H9 (cell line): ENCODE measurements around the gene CUEDC2. TPM values are rescaled to one million over a fixed set of nuclear protein-coding genes. Genes with fewer than 3 reads are reported as not detected.

Experiments
- DNase-seq: peaks from one replicate; pipeline ENCODE4 v3.0.0-alpha.2; 2017
- H2AFZ ChIP-seq: one replicate; pipeline ENCODE4 v1.6.1; 2013; ENCODE audit warnings: mild to moderate bottlenecking, low read length, control low read depth, moderate library complexity
- H2AK5ac ChIP-seq: 2 replicates; pipeline ENCODE4 v1.6.1; 2013; ENCODE audit warnings: low read length, control low read depth, mixed read lengths; ENCODE audit not compliant: insufficient read length
- H2BK120ac ChIP-seq: one replicate; pipeline ENCODE4 v1.6.1; 2013; ENCODE audit warnings: low read depth, mild to moderate bottlenecking, low read length, control low read depth, inconsistent platforms; ENCODE audit not compliant: poor library complexity, severe bottlenecking
- H2BK12ac ChIP-seq: 2 replicates; pipeline ENCODE4 v1.6.1; 2013; ENCODE audit warnings: low read length, control low read depth, mixed read lengths, low read depth; ENCODE audit not compliant: insufficient read length
- H2BK15ac ChIP-seq: 2 replicates; pipeline ENCODE4 v1.6.1; 2013; ENCODE audit warnings: low read depth, low read length, control low read depth
- H2BK20ac ChIP-seq: one replicate; pipeline ENCODE4 v1.6.1; 2013; ENCODE audit warnings: low read depth, mild to moderate bottlenecking, low read length, control low read depth, inconsistent platforms; ENCODE audit not compliant: poor library complexity, severe bottlenecking
- H2BK5ac ChIP-seq: 2 replicates; pipeline ENCODE4 v1.6.1; 2013; ENCODE audit warnings: low read length, control low read depth, mixed read lengths; ENCODE audit not compliant: insufficient read length
- H3K14ac ChIP-seq: 2 replicates; pipeline ENCODE4 v1.6.1; 2013; ENCODE audit warnings: low read length, control low read depth; ENCODE audit not compliant: insufficient read depth
- H3K18ac ChIP-seq: 2 replicates; pipeline ENCODE4 v1.6.1; 2013; ENCODE audit warnings: low read depth, mild to moderate bottlenecking, mixed read lengths, low read length, control low read depth; ENCODE audit not compliant: insufficient read length
- H3K23ac ChIP-seq: 2 replicates; pipeline ENCODE4 v1.6.1; 2013; ENCODE audit warnings: low read length, control low read depth, mixed read lengths, low read depth; ENCODE audit not compliant: insufficient read length
- H3K23me2 ChIP-seq: 2 replicates; pipeline ENCODE4 v1.6.1; 2013; ENCODE audit warnings: low read depth, mild to moderate bottlenecking, mixed read lengths, low read length, control low read depth; ENCODE audit not compliant: insufficient read length, poor library complexity, severe bottlenecking
- H3K27ac ChIP-seq: 2 replicates; pipeline ENCODE4 v1.5.1; 2013; ENCODE audit warnings: low read length, control low read depth, mixed read lengths, low read depth; ENCODE audit not compliant: insufficient read length
- H3K27me3 ChIP-seq: 2 replicates; pipeline ENCODE4 v1.6.1; 2013; ENCODE audit warnings: low read length, control low read depth, inconsistent platforms; ENCODE audit not compliant: insufficient read depth
- H3K4ac ChIP-seq: 2 replicates; pipeline ENCODE4 v1.6.1; 2013; ENCODE audit warnings: low read depth, mild to moderate bottlenecking, control low read depth, inconsistent platforms, low read length, moderate library complexity
- H3K4me1 ChIP-seq: 2 replicates; pipeline ENCODE4 v1.6.1; 2013; ENCODE audit warnings: low read length, control low read depth, inconsistent platforms; ENCODE audit not compliant: insufficient read depth
- H3K4me2 ChIP-seq: 2 replicates; pipeline ENCODE4 v1.6.1; 2013; ENCODE audit warnings: low read length, control low read depth, mixed read lengths; ENCODE audit not compliant: insufficient read length, insufficient read depth
- H3K56ac ChIP-seq: 2 replicates; pipeline ENCODE4 v1.6.1; 2013; ENCODE audit warnings: low read depth, mild to moderate bottlenecking, mixed read lengths, low read length, control low read depth; ENCODE audit not compliant: insufficient read length
- H3K79me1 ChIP-seq: 2 replicates; pipeline ENCODE4 v1.6.1; 2013; ENCODE audit warnings: low read depth, mild to moderate bottlenecking, moderate library complexity, low read length, control low read depth, inconsistent platforms; ENCODE audit not compliant: insufficient read depth, poor library complexity, severe bottlenecking
- H3K79me2 ChIP-seq: 2 replicates; pipeline ENCODE4 v1.6.1; 2013; ENCODE audit warnings: low read length, control low read depth, inconsistent platforms; ENCODE audit not compliant: insufficient read depth
- H3K9ac ChIP-seq: 2 replicates; pipeline ENCODE4 v1.6.1; 2013; ENCODE audit warnings: low read length, control low read depth, mixed read lengths; ENCODE audit not compliant: insufficient read length; ENCODE audit errors: extremely low read depth
- H3K9me3 ChIP-seq: one replicate; pipeline ENCODE4 v1.6.1; 2013; ENCODE audit warnings: low read depth, low read length, inconsistent platforms; ENCODE audit not compliant: control insufficient read depth
- H3T11ph ChIP-seq: one replicate; pipeline ENCODE4 v1.6.1; 2013; ENCODE audit warnings: mild to moderate bottlenecking, low read length, control low read depth, inconsistent platforms
- H4K20me1 ChIP-seq: one replicate; pipeline ENCODE4 v1.6.1; 2013; ENCODE audit not compliant: control insufficient read depth, insufficient read length, insufficient read depth
- H4K5ac ChIP-seq: 2 replicates; pipeline ENCODE4 v1.6.1; 2013; ENCODE audit warnings: low read depth, mild to moderate bottlenecking, mixed read lengths, low read length, control low read depth; ENCODE audit not compliant: insufficient read length
- H4K8ac ChIP-seq: replicated peaks from 2 replicates; pipeline ENCODE4 v1.6.1; 2013; ENCODE audit warnings: low read length, control low read depth, mixed read lengths, low read depth; ENCODE audit not compliant: insufficient read length
- H4K91ac ChIP-seq: 2 replicates; pipeline ENCODE4 v1.6.1; 2013; ENCODE audit warnings: low read depth, mild to moderate bottlenecking, moderate library complexity, mixed read lengths, low read length, control low read depth; ENCODE audit not compliant: insufficient read length
- H3K27ac Mint-ChIP-seq, 3 experiments: 2 replicates in 2 of 3; 3 replicates in 1 of 3; pipeline ENCODE4 v1.8.0; 2020 to 2021; ENCODE audit warnings: mixed read lengths in 3 of 3, mild to moderate bottlenecking in 1 of 3, moderate library complexity in 1 of 3
- H3K27me3 Mint-ChIP-seq: 2 replicates; pipeline ENCODE4 v1.8.0; 2021; ENCODE audit warnings: low read depth, mild to moderate bottlenecking, moderate library complexity, mixed read lengths
- H3K36me3 Mint-ChIP-seq, 3 experiments: 2 replicates in 2 of 3; 3 replicates in 1 of 3; pipeline ENCODE4 v1.8.0; 2020 to 2021; ENCODE audit warnings: low read depth in 3 of 3, mixed read lengths in 3 of 3; ENCODE audit not compliant: insufficient read depth in 1 of 3
- H3K4me1 Mint-ChIP-seq, 2 experiments: 2 replicates each; pipeline ENCODE4 v1.8.0; 2020; ENCODE audit warnings: mixed read lengths in 2 of 2
- H3K4me3 Mint-ChIP-seq, 2 experiments: 2 replicates in 1 of 2; 3 replicates in 1 of 2; pipeline ENCODE4 v1.8.0; 2020 to 2021; ENCODE audit warnings: mild to moderate bottlenecking in 2 of 2, mixed read lengths in 2 of 2, moderate library complexity in 1 of 2
- H3K9me3 Mint-ChIP-seq, 2 experiments: 2 replicates in 1 of 2; 3 replicates in 1 of 2; pipeline ENCODE4 v1.8.0; 2020; ENCODE audit warnings: mild to moderate bottlenecking in 2 of 2, mixed read lengths in 2 of 2, moderate library complexity in 1 of 2
- WGBS: extraction: QIAGEN DNeasy Blood & Tissue Kit; methylation state at CpG from one replicate; pipeline ENCODE4 v1.1.7; 2013; ENCODE audit warnings: missing lambda C conversion rate, low lambda C conversion rate, mixed read lengths; ENCODE audit not compliant: insufficient read length; ENCODE audit errors: extremely low coverage; 5-methylcytosine and 5-hydroxymethylcytosine counted together
- total RNA-seq: library from RNA; stranded (reverse); gene quantifications from 2 replicates; pipeline ENCODE4 v1.2.1, GENCODE V29; 2021
- TF ChIP-seq, protein P1 (sequence below): fragments of 200-600 bp; sonication (generic); conservative IDR thresholded peaks from 3 replicates; pipeline ENCODE4 v1.8.0; 2021; ENCODE audit warnings: antibody characterized with exemption, mild to moderate bottlenecking

Gene CUEDC2
- total RNA-seq, 1 experiment from 2014 or later = 41.2 TPM

GRCh38 chr10:102389894-102390293 is 42.5 kb downstream of the CUEDC2 start:
- Histone ChIP-seq H3K79me1 (no peaks in the 10 kb centered on the region), H2BK20ac (no peak overlapping the region), H3T11ph (no peak overlapping the region), H3K23me2 (peaks cover 8% of the 10 kb centered on the region), H3K79me2 (no peaks in the 10 kb centered on the region), H2BK5ac (no peak overlapping the region), H2BK15ac (no peak overlapping the region), H3K27ac (no peak overlapping the region), H2AK5ac (no peak overlapping the region), H2AFZ (no peak overlapping the region), H3K27me3 (peaks cover 11% of the 10 kb centered on the region; the same call in 1 of the 2 replicates), H3K18ac (no peak overlapping the region), H4K8ac (no peak overlapping the region), H3K9ac (no peak overlapping the region), H4K5ac (no peak overlapping the region), H3K4ac (no peak overlapping the region), H4K91ac (no peak overlapping the region), H3K9me3 (no peaks in the 10 kb centered on the region), H3K56ac (no peak overlapping the region), H2BK120ac (no peak overlapping the region), H4K20me1 (peaks cover 4% of the 10 kb centered on the region), H3K4me1 (no peaks in the 10 kb centered on the region), H3K14ac (no peak overlapping the region), H2BK12ac (no peak overlapping the region), H3K4me2 (no peak overlapping the region), H3K23ac (no peak overlapping the region)
- Mint-ChIP-seq H3K36me3 (no peaks in the 10 kb centered on the region; a peak in 1 of 7 replicates), H3K27me3 (peaks cover 42% of the 10 kb centered on the region), H3K9me3 (no peaks in the 10 kb centered on the region), H3K27ac (no peak overlapping the region; a peak in 1 of 7 replicates), H3K4me3 (no peak overlapping the region), H3K4me1 (peaks cover 24 to 31% of the 10 kb centered on the region in 2 experiments)
- no peak for DNase-seq
- TF ChIP-seq, protein P1, sequence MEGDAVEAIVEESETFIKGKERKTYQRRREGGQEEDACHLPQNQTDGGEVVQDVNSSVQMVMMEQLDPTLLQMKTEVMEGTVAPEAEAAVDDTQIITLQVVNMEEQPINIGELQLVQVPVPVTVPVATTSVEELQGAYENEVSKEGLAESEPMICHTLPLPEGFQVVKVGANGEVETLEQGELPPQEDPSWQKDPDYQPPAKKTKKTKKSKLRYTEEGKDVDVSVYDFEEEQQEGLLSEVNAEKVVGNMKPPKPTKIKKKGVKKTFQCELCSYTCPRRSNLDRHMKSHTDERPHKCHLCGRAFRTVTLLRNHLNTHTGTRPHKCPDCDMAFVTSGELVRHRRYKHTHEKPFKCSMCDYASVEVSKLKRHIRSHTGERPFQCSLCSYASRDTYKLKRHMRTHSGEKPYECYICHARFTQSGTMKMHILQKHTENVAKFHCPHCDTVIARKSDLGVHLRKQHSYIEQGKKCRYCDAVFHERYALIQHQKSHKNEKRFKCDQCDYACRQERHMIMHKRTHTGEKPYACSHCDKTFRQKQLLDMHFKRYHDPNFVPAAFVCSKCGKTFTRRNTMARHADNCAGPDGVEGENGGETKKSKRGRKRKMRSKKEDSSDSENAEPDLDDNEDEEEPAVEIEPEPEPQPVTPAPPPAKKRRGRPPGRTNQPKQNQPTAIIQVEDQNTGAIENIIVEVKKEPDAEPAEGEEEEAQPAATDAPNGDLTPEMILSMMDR = no peak
- WGBS = no CpG with 5 or more reads among the region's 3 CpGs
